Measurements from ENCODE around the gene RPTOR. TPM values are rescaled to one million over a fixed set of nuclear protein-coding genes. Genes with fewer than 3 reads are reported as not detected.
"Not testable (repeated sequence)": the region's sequence is repeated elsewhere in the genome, so short reads cannot be mapped to it uniquely, and the experiment has no call there.

RPTOR gene
- polyA plus RNA-seq, 2 donors, result 7.1 to 10.5 TPM

- no peak overlapping the region for H3K4me3 ChIP-seq (ENCODE audit: low read depth in 1 of 2, low read length in 2 of 2)
- 79 to 84% methylated on average over 14 of the region's 14 CpGs for WGBS, 2 donors
Observed at GRCh38 chr17:80872001-80872500, 327.4 kb downstream of the RPTOR start.

DNA sequence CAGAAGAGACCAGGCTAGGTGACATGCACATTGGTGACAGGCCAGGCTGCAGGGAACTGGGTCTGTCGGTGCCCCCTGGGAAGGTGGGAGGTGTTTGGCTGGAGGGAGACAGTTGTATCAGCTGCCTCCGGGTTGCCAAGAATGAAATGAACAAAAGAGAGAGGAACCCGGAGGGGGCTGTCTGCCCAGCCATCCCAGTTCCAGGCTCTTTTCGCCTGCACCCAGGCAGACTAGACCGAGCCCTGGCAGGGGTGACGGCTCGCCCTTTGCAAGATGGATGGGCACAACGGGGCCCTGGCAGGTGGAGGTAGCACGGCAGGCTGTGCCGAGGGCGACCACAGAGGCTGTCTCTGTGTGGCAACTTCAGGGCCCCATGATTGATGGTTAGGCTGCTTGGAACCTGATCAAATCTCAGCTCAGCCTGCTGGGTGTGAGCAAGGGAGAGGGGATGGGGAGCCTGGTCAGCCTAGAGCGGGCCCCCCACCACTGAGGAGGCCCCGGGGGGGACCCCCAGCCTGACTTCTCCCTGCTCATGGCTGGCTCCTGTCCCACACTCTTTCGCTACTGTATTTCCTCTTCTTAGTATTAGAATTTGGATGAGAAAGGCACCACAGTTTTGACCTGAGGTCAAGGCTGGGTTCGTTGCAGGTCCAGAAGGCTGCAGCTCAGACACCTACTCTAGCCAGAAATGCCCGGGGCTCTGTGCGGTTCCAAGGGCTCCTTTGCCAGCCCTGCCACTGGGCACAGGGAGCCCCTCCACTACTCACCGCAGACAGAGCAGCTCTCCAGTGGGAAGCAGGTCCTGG lies 328.1 kb downstream of the RPTOR start:
- 73 to 75% methylated on average over 18 of the region's 18 CpGs for WGBS, 2 donors
- no peak overlapping the region for H3K4me3 ChIP-seq (ENCODE audit: low read depth in 1 of 2, low read length in 2 of 2)

More at GRCh38 chr17:80872001-80872500, 327.4 kb downstream of the RPTOR start:
- H3K36me3 ChIP-seq (ENCODE audit: control insufficient read depth in 2 of 2, insufficient read depth in 2 of 2, low read length in 1 of 2), result peaks cover 3 to 4% of the 10 kb centered on the region in 2 donors
- H3K9me3 ChIP-seq (ENCODE audit: control insufficient read depth in 2 of 2, insufficient read depth in 1 of 2, low read depth in 1 of 2, low read length in 1 of 2), result no peaks in the 10 kb centered on the region
- no peaks in the 10 kb centered on the region for H3K27me3 ChIP-seq (ENCODE audit: control insufficient read depth in 1 of 2, insufficient read depth in 2 of 2, low read length in 2 of 2)
- no peak overlapping the region for H3K27ac ChIP-seq (ENCODE audit: low read depth in 2 of 2, low read length in 1 of 2)
- H3K4me1 ChIP-seq (ENCODE audit: control insufficient read depth in 2 of 2, insufficient read depth in 2 of 2, low read length in 1 of 2), result peaks cover 3% of the 10 kb centered on the region in 2 donors

DNA sequence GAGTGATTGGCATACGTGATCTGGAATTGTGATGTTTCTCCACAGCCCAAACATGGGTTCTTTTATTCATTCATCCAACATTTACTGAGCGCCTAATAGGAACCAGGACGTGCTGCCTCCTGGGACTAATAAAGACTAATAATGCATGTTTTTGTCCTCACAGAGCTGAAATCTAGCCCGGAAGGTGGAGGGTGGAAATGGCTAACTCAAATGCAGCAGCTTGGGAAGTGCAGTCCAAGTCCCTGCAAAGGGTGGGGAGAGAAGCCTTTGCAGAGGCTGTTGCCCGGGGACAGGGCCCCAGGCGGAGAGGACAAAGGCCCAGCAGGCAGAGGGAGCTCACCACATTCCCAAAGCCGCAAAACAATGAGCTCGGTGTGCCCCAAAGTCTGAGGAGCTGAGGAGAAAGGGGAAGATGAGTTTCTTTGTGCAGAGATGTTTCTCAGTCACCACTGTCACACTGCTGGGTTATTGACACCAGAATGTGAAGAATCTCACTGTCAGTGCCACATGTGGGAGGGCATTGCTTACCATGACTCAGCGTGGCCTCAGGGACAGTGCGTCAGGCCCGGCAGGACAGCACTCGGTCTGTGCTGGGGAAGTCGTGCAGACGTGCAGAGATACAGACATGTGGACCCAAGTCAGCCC lies 328.8 kb downstream of the RPTOR start:
- no peaks in the 10 kb centered on the region for H3K27me3 ChIP-seq (ENCODE audit: control insufficient read depth in 1 of 2, insufficient read depth in 2 of 2, low read length in 2 of 2)
- WGBS, 2 donors, result 80 to 81% methylated on average over 14 of the region's 14 CpGs
- no peak overlapping the region for H3K27ac ChIP-seq (ENCODE audit: low read depth in 2 of 2, low read length in 1 of 2)
- peaks cover 3% of the 10 kb centered on the region in 2 donors for H3K4me1 ChIP-seq (ENCODE audit: control insufficient read depth in 2 of 2, insufficient read depth in 2 of 2, low read length in 1 of 2)
- H3K4me3 ChIP-seq (ENCODE audit: low read depth in 1 of 2, low read length in 2 of 2), result no peak overlapping the region
- peaks cover 3 to 4% of the 10 kb centered on the region in 2 donors for H3K36me3 ChIP-seq (ENCODE audit: control insufficient read depth in 2 of 2, insufficient read depth in 2 of 2, low read length in 1 of 2)
- H3K9me3 ChIP-seq (ENCODE audit: control insufficient read depth in 2 of 2, insufficient read depth in 1 of 2, low read depth in 1 of 2, low read length in 1 of 2), result no peaks in the 10 kb centered on the region

More for the DNA sequence above, 328.1 kb downstream of the RPTOR start:
- Histone ChIP-seq H3K27me3 (ENCODE audit: control insufficient read depth in 1 of 2, insufficient read depth in 2 of 2, low read length in 2 of 2) (no peaks in the 10 kb centered on the region), H3K9me3 (ENCODE audit: control insufficient read depth in 2 of 2, insufficient read depth in 1 of 2, low read depth in 1 of 2, low read length in 1 of 2) (no peaks in the 10 kb centered on the region), H3K4me1 (ENCODE audit: control insufficient read depth in 2 of 2, insufficient read depth in 2 of 2, low read length in 1 of 2) (peaks cover 3% of the 10 kb centered on the region in 2 donors), H3K27ac (ENCODE audit: low read depth in 2 of 2, low read length in 1 of 2) (no peak overlapping the region), H3K36me3 (ENCODE audit: control insufficient read depth in 2 of 2, insufficient read depth in 2 of 2, low read length in 1 of 2) (peaks cover 3 to 4% of the 10 kb centered on the region in 2 donors)

DNA sequence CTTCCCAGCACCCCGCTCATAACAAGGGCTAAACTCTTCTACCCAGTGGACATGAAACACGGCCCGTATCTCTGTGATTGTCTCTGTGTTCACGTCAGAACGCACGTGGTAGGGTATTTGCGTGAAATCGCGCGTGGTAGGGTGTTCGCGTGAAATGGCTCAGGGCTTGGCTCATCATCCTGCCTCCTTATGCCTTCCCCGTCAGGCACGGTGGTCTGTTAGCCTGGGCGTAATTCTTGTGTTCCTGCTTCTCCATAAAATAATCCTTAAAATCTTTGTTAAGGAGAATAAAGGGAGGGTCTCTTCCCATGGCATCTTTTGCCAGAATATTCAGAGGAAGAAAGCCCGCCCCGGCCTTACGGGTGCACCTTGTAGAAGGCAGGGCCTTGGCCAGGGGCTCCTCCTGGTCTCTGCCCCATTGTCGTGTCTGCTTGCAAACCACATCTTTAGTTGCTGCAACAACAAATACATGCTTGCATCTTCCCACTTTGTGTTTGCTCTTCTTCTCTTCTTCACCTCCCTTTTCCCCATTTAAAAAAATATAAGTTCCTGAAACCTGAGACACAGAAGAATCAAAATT lies 330.3 kb downstream of the RPTOR start:
- Histone ChIP-seq H3K4me3 (ENCODE audit: low read depth in 1 of 2, low read length in 2 of 2) (no peak overlapping the region), H3K36me3 (ENCODE audit: control insufficient read depth in 2 of 2, insufficient read depth in 2 of 2, low read length in 1 of 2) (peaks cover 3 to 4% of the 10 kb centered on the region in 2 donors), H3K27me3 (ENCODE audit: control insufficient read depth in 1 of 2, insufficient read depth in 2 of 2, low read length in 2 of 2) (no peaks in the 10 kb centered on the region), H3K9me3 (ENCODE audit: control insufficient read depth in 2 of 2, insufficient read depth in 1 of 2, low read depth in 1 of 2, low read length in 1 of 2) (no peaks in the 10 kb centered on the region), H3K4me1 (ENCODE audit: control insufficient read depth in 2 of 2, insufficient read depth in 2 of 2, low read length in 1 of 2) (peaks cover 3% of the 10 kb centered on the region in 2 donors), H3K27ac (ENCODE audit: low read depth in 2 of 2, low read length in 1 of 2) (no peak overlapping the region)
- WGBS, 2 donors, result 95 to 96% methylated on average over 19 of the region's 19 CpGs

- 96 to 99% methylated on average over 26 to 29 of the region's 29 CpGs for WGBS, 2 donors
- not testable (repeated sequence) for H3K9me3 ChIP-seq (ENCODE audit: control insufficient read depth in 2 of 2, insufficient read depth in 1 of 2, low read depth in 1 of 2, low read length in 1 of 2)
Observed at GRCh38 chr17:80875480-80875995, 330.9 kb downstream of the RPTOR start.

GRCh38 chr17:80876456-80876949 lies 331.9 kb downstream of the RPTOR start:
- H3K27ac ChIP-seq (ENCODE audit: low read depth in 2 of 2, low read length in 1 of 2); H3K27me3 ChIP-seq (ENCODE audit: control insufficient read depth in 1 of 2, insufficient read depth in 2 of 2, low read length in 2 of 2); H3K9me3 ChIP-seq (ENCODE audit: control insufficient read depth in 2 of 2, insufficient read depth in 1 of 2, low read depth in 1 of 2, low read length in 1 of 2); H3K4me1 ChIP-seq (ENCODE audit: control insufficient read depth in 2 of 2, insufficient read depth in 2 of 2, low read length in 1 of 2); H3K4me3 ChIP-seq (ENCODE audit: low read depth in 1 of 2, low read length in 2 of 2): not testable (repeated sequence)
- WGBS, 2 donors, result 94 to 96% methylated on average over 32 to 36 of the region's 39 CpGs
- peaks cover 7 to 13% of the 10 kb centered on the region in 2 donors for H3K36me3 ChIP-seq (ENCODE audit: control insufficient read depth in 2 of 2, insufficient read depth in 2 of 2, low read length in 1 of 2)

More at GRCh38 chr17:80875480-80875995, 330.9 kb downstream of the RPTOR start:
- not testable (repeated sequence) for H3K27ac ChIP-seq (ENCODE audit: low read depth in 2 of 2, low read length in 1 of 2); H3K27me3 ChIP-seq (ENCODE audit: control insufficient read depth in 1 of 2, insufficient read depth in 2 of 2, low read length in 2 of 2); H3K4me1 ChIP-seq (ENCODE audit: control insufficient read depth in 2 of 2, insufficient read depth in 2 of 2, low read length in 1 of 2); H3K36me3 ChIP-seq (ENCODE audit: control insufficient read depth in 2 of 2, insufficient read depth in 2 of 2, low read length in 1 of 2); H3K4me3 ChIP-seq (ENCODE audit: low read depth in 1 of 2, low read length in 2 of 2)

DNA sequence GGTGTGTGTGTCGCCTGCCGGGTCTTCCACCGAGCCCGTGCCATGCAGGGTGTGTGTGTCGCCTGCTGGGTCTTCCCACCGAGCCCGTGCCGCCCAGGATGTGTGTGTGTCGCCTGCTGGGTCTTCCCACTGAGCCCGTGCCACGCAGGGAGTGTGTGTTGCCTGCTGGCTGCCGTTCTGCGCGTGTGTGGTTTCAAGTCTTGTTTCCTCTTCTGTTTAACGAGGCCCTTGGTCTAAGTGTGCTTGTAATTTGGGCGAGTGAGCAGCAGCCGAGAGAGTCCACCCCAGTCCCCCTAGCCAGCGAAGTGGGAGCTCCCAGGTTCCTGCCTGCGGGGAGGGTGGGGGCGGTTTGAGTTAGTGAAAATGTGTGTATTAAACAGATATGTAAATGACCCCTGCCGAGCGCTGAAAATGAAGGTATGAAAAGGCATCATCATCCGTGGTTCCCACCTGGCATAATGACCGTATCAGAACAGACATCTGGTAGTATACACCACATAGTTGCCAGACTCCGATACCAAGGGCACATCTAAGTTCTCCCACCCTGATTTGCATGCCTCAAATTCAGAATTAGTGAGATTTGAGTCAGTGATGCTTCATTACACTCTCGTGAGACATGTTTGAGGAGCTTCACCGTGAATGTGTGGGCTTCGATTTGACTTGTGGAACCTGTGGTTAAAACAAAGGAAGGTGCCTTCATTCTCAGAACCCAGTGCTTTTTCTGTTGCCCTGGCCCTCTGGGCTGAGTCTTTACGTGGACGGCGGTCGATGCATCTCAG lies 332.5 kb downstream of the RPTOR start:
- Histone ChIP-seq H3K27ac (ENCODE audit: low read depth in 2 of 2, low read length in 1 of 2) (no peak overlapping the region), H3K4me3 (ENCODE audit: low read depth in 1 of 2, low read length in 2 of 2) (no peak overlapping the region), H3K9me3 (ENCODE audit: control insufficient read depth in 2 of 2, insufficient read depth in 1 of 2, low read depth in 1 of 2, low read length in 1 of 2) (no peaks in the 10 kb centered on the region), H3K27me3 (ENCODE audit: control insufficient read depth in 1 of 2, insufficient read depth in 2 of 2, low read length in 2 of 2) (no peaks in the 10 kb centered on the region), H3K4me1 (ENCODE audit: control insufficient read depth in 2 of 2, insufficient read depth in 2 of 2, low read length in 1 of 2) (peaks cover 3% of the 10 kb centered on the region in 2 donors), H3K36me3 (ENCODE audit: control insufficient read depth in 2 of 2, insufficient read depth in 2 of 2, low read length in 1 of 2) (peaks cover 7 to 14% of the 10 kb centered on the region in 2 donors)
- WGBS, 2 donors, result 80 to 82% methylated on average over 32 of the region's 32 CpGs

DNA sequence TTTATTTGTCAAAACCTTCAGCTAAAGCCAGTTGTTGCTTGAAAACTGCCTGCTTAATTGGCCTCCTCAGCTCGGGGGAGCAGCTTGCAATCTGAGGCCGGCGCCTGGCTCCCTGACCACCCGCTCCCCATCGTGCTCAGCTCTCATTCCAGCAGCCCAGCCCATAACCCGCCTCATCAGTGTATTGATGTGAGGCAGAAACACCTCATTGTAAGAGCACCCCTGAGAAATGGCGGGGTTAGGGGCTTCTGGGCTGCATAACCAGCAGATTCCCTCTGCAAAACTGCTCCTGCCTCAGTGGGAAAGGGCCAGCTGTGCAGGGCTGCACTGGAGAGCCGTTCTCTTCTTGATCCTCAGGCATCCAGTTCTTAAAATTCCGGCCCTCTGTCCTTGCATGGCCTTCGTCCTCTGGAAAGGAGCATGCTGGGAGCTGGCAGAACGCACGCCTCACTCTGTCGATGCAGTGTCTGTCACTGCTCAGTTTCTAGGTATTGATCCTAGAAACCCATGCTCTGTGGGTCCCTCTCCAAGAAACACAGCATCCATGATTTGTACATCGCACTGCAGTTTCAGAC lies 333.2 kb downstream of the RPTOR start:
- Histone ChIP-seq H3K4me1 (ENCODE audit: control insufficient read depth in 2 of 2, insufficient read depth in 2 of 2, low read length in 1 of 2) (peaks cover 0 to 2% of the 10 kb centered on the region in 2 donors), H3K27me3 (ENCODE audit: control insufficient read depth in 1 of 2, insufficient read depth in 2 of 2, low read length in 2 of 2) (no peaks in the 10 kb centered on the region), H3K27ac (ENCODE audit: low read depth in 2 of 2, low read length in 1 of 2) (no peak overlapping the region), H3K9me3 (ENCODE audit: control insufficient read depth in 2 of 2, insufficient read depth in 1 of 2, low read depth in 1 of 2, low read length in 1 of 2) (no peaks in the 10 kb centered on the region), H3K4me3 (ENCODE audit: low read depth in 1 of 2, low read length in 2 of 2) (no peak overlapping the region), H3K36me3 (ENCODE audit: control insufficient read depth in 2 of 2, insufficient read depth in 2 of 2, low read length in 1 of 2) (peaks cover 10 to 14% of the 10 kb centered on the region in 2 donors)
- WGBS, 2 donors, result 77 to 85% methylated on average over 14 of the region's 14 CpGs
